ENCODE results near the gene SERP2. TPM values are rescaled to one million over a fixed set of nuclear protein-coding genes. Genes with fewer than 3 reads are reported as not detected.
A peak's percentile ranks its signal among the peaks of the same experiment; 100 is the strongest.

Gene SERP2
- total RNA-seq, 4 donors from 2014 or later, result 0.76 to 3.7 (median 1.7) TPM

GRCh38 chr13:44436589-44437337 lies 63.1 kb downstream of the SERP2 start:
- in situ Hi-C loops (cut with MboI; ENCODE audit: low sequenced_read_pairs in 4 of 4), result loop anchor here (5.0 to 25.0 kb wide), 10 partner anchors 122 to 532 kb away; no protein-coding TSS in a partner anchor
- H3K9me3 ChIP-seq, result no peaks in the 10 kb centered on the region
- peak overlapping the region; percentile 87 to 95 (median 92) for H3K27ac ChIP-seq
- H3K27me3 ChIP-seq, result no peaks in the 10 kb centered on the region
- ATAC-seq (peak; percentile 76 to 78), DNase-seq (peak; percentile 94 to 95)
- no peak for TF ChIP-seq CTCF (IDR thresholded peaks at IDR 0.05 in 4 of 5, conservative IDR thresholded peaks at IDR 0.05 in 1 of 5)
- peak; percentile 96 to 98 for TF ChIP-seq POLR2A (IDR thresholded peaks at IDR 0.05)
- peaks cover 34 to 48% of the 10 kb centered on the region in 2 donors for H3K4me1 ChIP-seq
- peak overlapping the region; percentile 79 to 85 (median 82) for H3K4me3 ChIP-seq
- intact Hi-C loops (cut with DNase I; ENCODE audit: low total_unique reads), result loop anchor here (2.0 kb wide), 3 partner anchors 200 to 528 kb away; no protein-coding TSS in a partner anchor
- peaks cover 0 to 19% of the 10 kb centered on the region in 2 donors for H3K36me3 ChIP-seq

- Histone ChIP-seq H3K9me3 (no peaks in the 10 kb centered on the region), H3K4me3 (peak overlapping the region; percentile 79 to 85 (median 82)), H3K4me1 (peaks cover 38 to 45% of the 10 kb centered on the region in 2 donors), H3K27me3 (no peaks in the 10 kb centered on the region), H3K27ac (peak overlapping the region; percentile 87 to 95 (median 92)), H3K36me3 (peaks cover 0 to 19% of the 10 kb centered on the region in 2 donors)
- TF ChIP-seq POLR2A (IDR thresholded peaks at IDR 0.05), result no peak
- TF ChIP-seq CTCF (IDR thresholded peaks at IDR 0.05 in 4 of 5, conservative IDR thresholded peaks at IDR 0.05 in 1 of 5), result peak; percentile 44 to 63 (median 61)
- intact Hi-C loops (cut with DNase I; ENCODE audit: low total_unique reads), result loop anchor here (1.0 to 2.0 kb wide), 4 partner anchors 201 to 529 kb away; no protein-coding TSS in a partner anchor
- ATAC-seq (peak in 1 of 2 donors; percentile 22), DNase-seq (no peak)
- in situ Hi-C loops (cut with MboI; ENCODE audit: low sequenced_read_pairs in 4 of 4), result loop anchor here (5.0 to 25.0 kb wide), 10 partner anchors 123 to 533 kb away; no protein-coding TSS in a partner anchor
Observed at GRCh38 chr13:44437356-44438233, 64.0 kb downstream of the SERP2 start.

GRCh38 chr13:44438234-44438579 lies 64.6 kb downstream of the SERP2 start:
- Histone ChIP-seq H3K36me3 (peaks cover 0 to 17% of the 10 kb centered on the region in 2 donors), H3K9me3 (no peaks in the 10 kb centered on the region), H3K27ac (peak overlapping the region in 2 of 4 donors; percentile 74 to 95), H3K27me3 (no peaks in the 10 kb centered on the region), H3K4me3 (no peak overlapping the region), H3K4me1 (peaks cover 38 to 45% of the 10 kb centered on the region in 2 donors)
- ATAC-seq (no peak), DNase-seq (no peak)
- in situ Hi-C loops (cut with MboI; ENCODE audit: low sequenced_read_pairs in 4 of 4) (loop anchor here (5.0 to 25.0 kb wide), 10 partner anchors 123 to 533 kb away; no protein-coding TSS in a partner anchor), intact Hi-C loops (cut with DNase I; ENCODE audit: low total_unique reads) (loop anchor here (1.0 kb wide), 1 partner anchor 387 kb away; no protein-coding TSS in a partner anchor)
- TF ChIP-seq CTCF (IDR thresholded peaks at IDR 0.05 in 4 of 5, conservative IDR thresholded peaks at IDR 0.05 in 1 of 5) (no peak), POLR2A (IDR thresholded peaks at IDR 0.05) (no peak)

GRCh38 chr13:44439452-44440024 lies 65.9 kb downstream of the SERP2 start:
- Histone ChIP-seq H3K4me3 (no peak overlapping the region), H3K9me3 (no peaks in the 10 kb centered on the region), H3K4me1 (peaks cover 30 to 35% of the 10 kb centered on the region in 2 donors), H3K27me3 (no peaks in the 10 kb centered on the region), H3K27ac (peak overlapping the region; percentile 70 to 95 (median 73)), H3K36me3 (peaks cover 0 to 4% of the 10 kb centered on the region in 2 donors)
- DNase-seq, result no peak
- no peak for ATAC-seq
- intact Hi-C loops (cut with DNase I; ENCODE audit: low total_unique reads), result no loop called here
- no peak for TF ChIP-seq CTCF (IDR thresholded peaks at IDR 0.05 in 4 of 5, conservative IDR thresholded peaks at IDR 0.05 in 1 of 5)
- TF ChIP-seq POLR2A (IDR thresholded peaks at IDR 0.05), result no peak
- in situ Hi-C loops (cut with MboI; ENCODE audit: low sequenced_read_pairs in 4 of 4), result loop anchor here (5.0 to 25.0 kb wide), 10 partner anchors 125 to 535 kb away; no protein-coding TSS in a partner anchor

All from gastrocnemius medialis (tissue), 4 donors.